SK-N-SH (cell line): ENCODE measurements around the gene YTHDF1. TPM values are rescaled to one million over a fixed set of nuclear protein-coding genes. Genes with fewer than 3 reads are reported as not detected.

ENCODE experiments used
- CTCF ChIA-PET: fragments of 300-600, 350-600 bp; formaldehyde crosslinking; extraction: SDS; loops from one replicate; lab custom pipeline; 2021; lab: Yijun Ruan, JAX
- POLR2A ChIA-PET: fragments of 350-600 bp; sonication (Branson Sonifier 250); formaldehyde crosslinking; extraction: SDS; loops from one replicate; lab custom pipeline; 2020; ENCODE audit warnings: antibody characterized with exemption, inconsistent platforms; lab: Yijun Ruan, JAX
- DNase-seq: peaks from one replicate; pipeline ENCODE4 v3.0.0; 2012
- H2AFZ ChIP-seq: fragments of 200-600 bp; sonication (generic); 2 replicates; pipeline ENCODE4 v1.8.1; 2016; ENCODE audit warnings: antibody characterized with exemption, mild to moderate bottlenecking, low read depth
- H3F3A ChIP-seq: fragments of 200-600 bp; sonication (generic); replicated peaks from 2 replicates; pipeline ENCODE3; 2016; ENCODE audit warnings: antibody characterized with exemption, mild to moderate bottlenecking; ENCODE audit not compliant: insufficient read depth
- H3K27ac ChIP-seq, 2 experiments: fragments of 200-500 bp in 1 of 2; fragments of 200-600 bp in 1 of 2; sonication (Bioruptor generic) in 1 of 2; sonication (generic), shearing (Covaris generic) in 1 of 2; 2 replicates each; pipeline versions ENCODE4 v1.5.1 to v1.6.1; 2014 to 2016; ENCODE audit warnings: low read depth in 2 of 2, inconsistent platforms in 1 of 2, low read length in 1 of 2, mild to moderate bottlenecking in 1 of 2, mixed read lengths in 1 of 2
- H3K27me3 ChIP-seq: fragments of 200-600 bp; sonication (generic), shearing (Covaris generic); 2 replicates; pipeline ENCODE4 v1.6.1; 2016; ENCODE audit warnings: mixed run types; ENCODE audit not compliant: insufficient read depth
- H3K36me3 ChIP-seq, 2 experiments: fragments of 200-500 bp in 1 of 2; fragments of 200-600 bp in 1 of 2; sonication (Bioruptor generic) in 1 of 2; sonication (generic) in 1 of 2; replicated peaks in 1 of 2; 2 replicates each; pipeline versions ENCODE3 to v1.5.1; 2014 to 2016; ENCODE audit warnings: low read length in 1 of 2, mild to moderate bottlenecking in 1 of 2; ENCODE audit not compliant: insufficient read depth in 2 of 2, control insufficient read depth in 1 of 2
- H3K4me1 ChIP-seq, 2 experiments: fragments of 200-500 bp in 1 of 2; fragments of 200-600 bp in 1 of 2; sonication (Bioruptor generic) in 1 of 2; sonication (generic), shearing (Covaris generic) in 1 of 2; 2 replicates each; pipeline versions ENCODE4 v1.5.1 to v1.6.1; 2014 to 2016; ENCODE audit warnings: low read depth in 1 of 2, low read length in 1 of 2, mixed run types in 1 of 2; ENCODE audit not compliant: insufficient read depth in 2 of 2, control insufficient read depth in 1 of 2
- H3K4me2 ChIP-seq: fragments of 200-600 bp; sonication (generic), shearing (Covaris generic); 2 replicates; pipeline ENCODE4 v1.6.1; 2017; ENCODE audit warnings: mixed run types
- H3K4me3 ChIP-seq, 2 experiments: fragments of 200-500 bp in 1 of 2; fragments of 200-600 bp in 1 of 2; sonication (Bioruptor generic) in 1 of 2; sonication (generic), shearing (Covaris generic) in 1 of 2; 2 replicates each; pipeline versions ENCODE4 v1.5.1 to v1.8.1; 2014 to 2016; ENCODE audit warnings: low read depth in 2 of 2, inconsistent platforms in 1 of 2, low read length in 1 of 2, mild to moderate bottlenecking in 1 of 2, mixed read lengths in 1 of 2, moderate library complexity in 1 of 2
- H3K79me2 ChIP-seq: fragments of 200-600 bp; sonication (generic); 2 replicates; pipeline ENCODE4 v1.8.1; 2017; ENCODE audit warnings: mild to moderate bottlenecking; ENCODE audit not compliant: insufficient read depth
- H3K9ac ChIP-seq: fragments of 200-600 bp; sonication (generic); 2 replicates; pipeline ENCODE4 v1.6.1; 2017; ENCODE audit warnings: mixed run types
- H3K9me2 ChIP-seq: fragments of 200-600 bp; sonication (generic); 2 replicates; pipeline ENCODE4 v1.6.1; 2017; ENCODE audit warnings: mixed run types
- H3K9me3 ChIP-seq: fragments of 200-600 bp; sonication (generic); 2 replicates; pipeline ENCODE4 v1.6.1; 2017; ENCODE audit warnings: mixed run types, mild to moderate bottlenecking, moderate library complexity
- H4K20me1 ChIP-seq: fragments of 200-600 bp; sonication (generic); 2 replicates; pipeline ENCODE4 v1.6.1; 2017; ENCODE audit warnings: mild to moderate bottlenecking, mixed run types; ENCODE audit not compliant: insufficient read depth
- CTCF ChIP-seq: fragments of 200-600 bp; sonication (generic); IDR thresholded peaks from 2 replicates; pipeline ENCODE4 v1.6.1; 2017; ENCODE audit warnings: antibody characterized with exemption, mild to moderate bottlenecking, moderate library complexity
- EZH2phosphoT487 ChIP-seq: fragments of 200-600 bp; sonication (generic); IDR thresholded peaks from 2 replicates; pipeline ENCODE4 v1.6.1; 2017; ENCODE audit warnings: low read depth, mixed run types, mild to moderate bottlenecking, antibody characterized with exemption, moderate library complexity, borderline replicate concordance
- FOSL2 ChIP-seq: IDR thresholded peaks from 2 replicates; pipeline ENCODE4 v1.4.0; 2012; ENCODE audit warnings: low read depth, mild to moderate bottlenecking, moderate library complexity, borderline replicate concordance
- GABPA ChIP-seq: IDR thresholded peaks from 2 replicates; pipeline ENCODE4 v1.4.0; 2012; ENCODE audit warnings: low read depth, mild to moderate bottlenecking
- MAX ChIP-seq: IDR thresholded peaks from 2 replicates; pipeline ENCODE4 v1.4.0; 2012; ENCODE audit warnings: low read depth
- NFIC ChIP-seq: IDR thresholded peaks from 2 replicates; pipeline ENCODE4 v1.4.0; 2012; ENCODE audit warnings: borderline replicate concordance
- PBX3 ChIP-seq: IDR thresholded peaks from 2 replicates; pipeline ENCODE4; 2012
- POLR2AphosphoS5 ChIP-seq: IDR thresholded peaks from 2 replicates; pipeline ENCODE4 v1.6.1; 2012; ENCODE audit warnings: low read depth, low read length
- RAD21 ChIP-seq: IDR thresholded peaks from 2 replicates; pipeline ENCODE4 v1.6.1; 2012; ENCODE audit warnings: mild to moderate bottlenecking, low read length
- RFX5 ChIP-seq: IDR thresholded peaks from 2 replicates; pipeline ENCODE4 v1.6.1; 2012; ENCODE audit warnings: mild to moderate bottlenecking, improper control_type of control experiment, low read length
- RXRA ChIP-seq: IDR thresholded peaks from 2 replicates; pipeline ENCODE4 v1.4.0; 2012; ENCODE audit warnings: low read depth, mild to moderate bottlenecking, borderline replicate concordance
- TAF1 ChIP-seq: IDR thresholded peaks from 2 replicates; pipeline ENCODE4 v1.6.1; 2012; ENCODE audit warnings: low read depth, mild to moderate bottlenecking, low read length, moderate library complexity, borderline replicate concordance
- USF2 ChIP-seq: fragments of 150-350 bp; IDR thresholded peaks from 2 replicates; pipeline ENCODE4 v1.6.1; 2017; ENCODE audit warnings: antibody characterized with exemption, low read length, low read depth, borderline replicate concordance
- YY1 ChIP-seq: IDR thresholded peaks from 2 replicates; pipeline ENCODE4 v1.4.0; 2012; ENCODE audit warnings: low read depth, mild to moderate bottlenecking
- WGBS: methylation state at CpG from one replicate; pipeline ENCODE4 v1.1.6; 2017; ENCODE audit warnings: low lambda C conversion rate; 5-methylcytosine and 5-hydroxymethylcytosine counted together
- polyA plus RNA-seq, 3 experiments: library from polyadenylated mRNA; depleted of rRNA; stranded (reverse); fragments of >200 nt; gene quantifications; 2 replicates each; pipeline ENCODE4 v1.2.3, GENCODE V29; 2012

Gene YTHDF1
- polyA plus RNA-seq, 1 of the 3 experiments (the other 2 are of a cell fraction): 17.0 TPM

- Histone ChIP-seq H3K9ac (no peak overlapping the region), H2AFZ (no peak overlapping the region), H3K9me3 (no peaks in the 10 kb centered on the region), H3K79me2 (peaks cover 7% of the 10 kb centered on the region), H3K4me2 (no peak overlapping the region), H3K4me1 (peaks cover 1 to 32% of the 10 kb centered on the region in 2 experiments; a peak in 3 of 4 replicates), H3K36me3 (no peaks in the 10 kb centered on the region), H3K27me3 (0 out of 2 replicates have a peak, but pooled peaks cover 6% of the 10 kb centered on the region), H4K20me1 (peaks cover under 1% of the 10 kb centered on the region; the same call in 1 of the 2 replicates), H3K9me2 (no peaks in the 10 kb centered on the region), H3F3A (no peaks in the 10 kb centered on the region), H3K27ac (no peak overlapping the region), H3K4me3 (no peak overlapping the region)
- TF ChIP-seq NFIC: no peak
- no peak for DNase-seq
- WGBS: 72% methylated on average over 24 of the region's 25 CpGs
- ChIA-PET CTCF (interaction anchor here (1.2 to 2.1 kb wide), 4 partner anchors 11 to 162 kb away, joined by 4 to 7 read pairs (median 5); no protein-coding TSS in a partner anchor), POLR2A (interaction anchor here (0.7 kb wide), 1 partner anchor 185 kb away, joined by 4 read pairs; no protein-coding TSS in a partner anchor)
Measured at GRCh38 chr20:63219866-63220521, 4.1 kb upstream of the YTHDF1 start.

GRCh38 chr20:63219447-63219821 lies 3.5 kb upstream of the YTHDF1 start:
- no peak overlapping the region for H3K4me3 ChIP-seq
- no peak overlapping the region for H3K9ac ChIP-seq
- POLR2A ChIA-PET: no interaction called here
- no peaks in the 10 kb centered on the region for H3K9me2 ChIP-seq
- no peaks in the 10 kb centered on the region for H3K9me3 ChIP-seq
- no peak overlapping the region for H2AFZ ChIP-seq
- H3K27ac ChIP-seq: no peak overlapping the region
- peaks cover 1 to 3% of the 10 kb centered on the region in 2 experiments for H3K36me3 ChIP-seq
- peaks cover 7 to 32% of the 10 kb centered on the region in 2 experiments; a peak in 3 of 4 replicates for H3K4me1 ChIP-seq
- H4K20me1 ChIP-seq: peaks cover 6% of the 10 kb centered on the region
- peaks cover 13% of the 10 kb centered on the region for H3K79me2 ChIP-seq
- no peak for DNase-seq
- H3K27me3 ChIP-seq: 0 out of 2 replicates have a peak, but pooled peaks cover 6% of the 10 kb centered on the region
- TF ChIP-seq FOSL2 (no peak), TAF1 (no peak), RAD21 (no peak), GABPA (no peak), EZH2phosphoT487 (no peak), RXRA (no peak), CTCF (no peak), PBX3 (no peak), MAX (no peak), USF2 (no peak), POLR2AphosphoS5 (no peak), RFX5 (no peak), YY1 (no peak)
- TF ChIP-seq, all 33 proteins: peak for 0
- 56% methylated on average over 7 of the region's 8 CpGs for WGBS
- CTCF ChIA-PET: interaction anchor here (1.2 to 2.1 kb wide), 2 partner anchors 12 to 33 kb away, joined by 5 read pairs; no protein-coding TSS in a partner anchor
- Histone ChIP-seq H3F3A (no peaks in the 10 kb centered on the region), H3K4me2 (no peak overlapping the region)
